HepG2 (cell line): Measurements from ENCODE around the gene SPG7.

Experiments
- EZH2 ChIP-seq: conservative IDR thresholded peaks from 2 replicates; pipeline ENCODE4 v1.6.1; 2012; ENCODE audit warnings: mild to moderate bottlenecking, low read depth, low read length, moderate library complexity
- HOXA9 ChIP-seq: sonication (generic); formaldehyde crosslinking; IDR thresholded peaks from 2 replicates; pipeline ENCODE4 v1.8.1; 2022; ENCODE audit warnings: missing genetic modification reagents, mild to moderate bottlenecking, moderate library complexity, borderline replicate concordance
- POLR2A ChIP-seq, 2 experiments: IDR thresholded peaks; 2 replicates each; pipeline ENCODE4 v1.6.1; 2011; ENCODE audit warnings: low read depth in 2 of 2, low read length in 2 of 2, mild to moderate bottlenecking in 1 of 2, moderate library complexity in 1 of 2; ENCODE audit not compliant: insufficient read depth in 1 of 2
- POLR2AphosphoS5 ChIP-seq: IDR thresholded peaks from 2 replicates; pipeline ENCODE4 v1.6.1; 2012; ENCODE audit warnings: low read depth, low read length
- TF ChIP-seq, protein P1 (sequence below): sonication (generic); formaldehyde crosslinking; IDR thresholded peaks from 2 replicates; pipeline ENCODE4 v1.4.0; 2020; ENCODE audit warnings: missing genetic modification reagents

GRCh38 chr16:89481356-89481955, 26.7 kb upstream of the SPG7 start:
- TF ChIP-seq EZH2, result no peak
- no peak for TF ChIP-seq HOXA9 (CRISPR knock-in tag)
- TF ChIP-seq, protein P1, sequence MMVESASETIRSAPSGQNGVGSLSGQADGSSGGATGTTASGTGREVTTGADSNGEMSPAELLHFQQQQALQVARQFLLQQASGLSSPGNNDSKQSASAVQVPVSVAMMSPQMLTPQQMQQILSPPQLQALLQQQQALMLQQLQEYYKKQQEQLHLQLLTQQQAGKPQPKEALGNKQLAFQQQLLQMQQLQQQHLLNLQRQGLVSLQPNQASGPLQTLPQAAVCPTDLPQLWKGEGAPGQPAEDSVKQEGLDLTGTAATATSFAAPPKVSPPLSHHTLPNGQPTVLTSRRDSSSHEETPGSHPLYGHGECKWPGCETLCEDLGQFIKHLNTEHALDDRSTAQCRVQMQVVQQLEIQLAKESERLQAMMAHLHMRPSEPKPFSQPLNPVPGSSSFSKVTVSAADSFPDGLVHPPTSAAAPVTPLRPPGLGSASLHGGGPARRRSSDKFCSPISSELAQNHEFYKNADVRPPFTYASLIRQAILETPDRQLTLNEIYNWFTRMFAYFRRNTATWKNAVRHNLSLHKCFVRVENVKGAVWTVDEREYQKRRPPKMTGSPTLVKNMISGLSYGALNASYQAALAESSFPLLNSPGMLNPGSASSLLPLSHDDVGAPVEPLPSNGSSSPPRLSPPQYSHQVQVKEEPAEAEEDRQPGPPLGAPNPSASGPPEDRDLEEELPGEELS (CRISPR knock-in tag), result no peak
- no peak for TF ChIP-seq POLR2A (IDR thresholded peaks at IDR 0.05; ENCODE audit: insufficient read depth in 1 of 2, low read depth in 2 of 2, low read length in 2 of 2)
- no peak for TF ChIP-seq POLR2AphosphoS5
